Activated T-helper 1 cell treated with anti-CD3 and anti-CD28 coated beads, Interleukin-12 subunit alpha, Interleukin-12 subunit beta, Interleukin-2, Interleukin-4 antibody, amounts not matched to agents 30 ng/mL and 10 ng/mL and 1 ng/mL, durations not matched to agents 14 hours and 24 hours and 36 hours (primary cell): ENCODE measurements around the gene CLIC1. TPM values are rescaled to one million over a fixed set of nuclear protein-coding genes. Genes with fewer than 3 reads are reported as not detected.

Experiments
- DNase-seq: peaks from one replicate; pipeline ENCODE4 v3.0.0; 2021; ENCODE audit warnings: low spot score
- H3K27ac Mint-ChIP-seq: one replicate; pipeline ENCODE4 v1.8.0; 2021; ENCODE audit warnings: mild to moderate bottlenecking, mixed read lengths
- H3K27me3 Mint-ChIP-seq: one replicate; pipeline ENCODE4 v1.8.0; 2022; ENCODE audit warnings: mild to moderate bottlenecking, moderate library complexity, mixed read lengths; ENCODE audit not compliant: insufficient read depth
- H3K36me3 Mint-ChIP-seq: one replicate; pipeline ENCODE4 v1.8.0; 2021; ENCODE audit warnings: low read depth, mixed read lengths
- H3K4me1 Mint-ChIP-seq: one replicate; pipeline ENCODE4 v1.8.0; 2021; ENCODE audit warnings: low read depth, mixed read lengths
- H3K4me3 Mint-ChIP-seq: one replicate; pipeline ENCODE4 v1.8.0; 2021; ENCODE audit warnings: mild to moderate bottlenecking, moderate library complexity, mixed read lengths
- H3K9me3 Mint-ChIP-seq: one replicate; pipeline ENCODE4 v1.8.0; 2021; ENCODE audit warnings: mixed read lengths
- intact Hi-C: fragments of 100-400 bp; cut with micrococcal nuclease; formaldehyde crosslinking; loops from one replicate; pipeline ENCODE4 v1.15.1; 2024
- total RNA-seq: library from RNA; stranded (reverse); gene quantifications from 2 replicates; pipeline ENCODE4 v1.2.3, GENCODE V29; 2022

The CLIC1 gene
- total RNA-seq, 1 donor from 2014 or later, result 399 TPM

DNA sequence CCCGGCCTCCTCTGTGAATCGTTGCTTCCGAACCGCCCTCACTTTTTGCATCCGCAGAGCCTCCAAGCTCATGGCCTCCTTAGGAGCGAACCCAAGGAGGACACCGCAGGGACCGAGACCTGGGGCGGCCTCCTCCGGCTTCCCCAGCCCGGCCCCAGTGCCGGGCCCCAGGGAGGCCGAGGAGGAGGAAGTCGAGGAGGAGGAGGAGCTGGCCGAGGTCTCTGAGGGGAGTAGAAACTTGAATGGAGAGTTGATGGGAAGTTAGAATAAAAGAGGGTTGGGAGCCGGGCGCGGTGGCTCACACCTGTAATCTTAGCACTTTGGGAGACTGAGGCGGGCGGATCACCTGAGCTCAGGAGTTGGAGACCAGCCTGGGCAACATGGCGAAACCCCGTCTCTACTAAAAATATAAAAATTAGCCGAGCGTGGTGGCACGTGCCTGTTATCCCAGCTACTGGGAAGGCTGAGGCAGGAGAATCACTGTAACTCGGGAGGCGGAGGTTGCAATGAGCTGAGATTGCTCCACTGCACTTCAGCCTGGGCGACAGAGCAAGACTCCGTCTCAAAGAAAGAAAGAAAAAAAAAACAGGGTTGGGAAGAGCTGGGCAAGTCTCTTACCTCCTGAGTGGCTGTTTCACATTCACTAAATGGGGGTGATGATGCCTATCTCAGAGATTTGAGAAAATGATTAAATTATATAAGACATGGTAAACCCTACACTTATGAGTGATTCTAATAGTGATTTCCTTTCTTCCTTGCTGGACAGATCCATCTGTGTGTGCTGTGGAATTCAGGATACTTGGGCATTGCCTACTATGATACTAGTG lies 4.3 kb upstream of the CLIC1 start:
- intact Hi-C loops, result no loop called here
- H3K27me3 Mint-ChIP-seq, result peaks cover 3% of the 10 kb centered on the region
- peak overlapping the region; percentile 90 for H3K4me3 Mint-ChIP-seq
- H3K9me3 Mint-ChIP-seq, result no peaks in the 10 kb centered on the region
- H3K4me1 Mint-ChIP-seq, result peaks cover 61% of the 10 kb centered on the region
- peak overlapping the region; percentile 99 for H3K27ac Mint-ChIP-seq
- DNase-seq, result no peak
- H3K36me3 Mint-ChIP-seq, result peaks cover 30% of the 10 kb centered on the region

DNA sequence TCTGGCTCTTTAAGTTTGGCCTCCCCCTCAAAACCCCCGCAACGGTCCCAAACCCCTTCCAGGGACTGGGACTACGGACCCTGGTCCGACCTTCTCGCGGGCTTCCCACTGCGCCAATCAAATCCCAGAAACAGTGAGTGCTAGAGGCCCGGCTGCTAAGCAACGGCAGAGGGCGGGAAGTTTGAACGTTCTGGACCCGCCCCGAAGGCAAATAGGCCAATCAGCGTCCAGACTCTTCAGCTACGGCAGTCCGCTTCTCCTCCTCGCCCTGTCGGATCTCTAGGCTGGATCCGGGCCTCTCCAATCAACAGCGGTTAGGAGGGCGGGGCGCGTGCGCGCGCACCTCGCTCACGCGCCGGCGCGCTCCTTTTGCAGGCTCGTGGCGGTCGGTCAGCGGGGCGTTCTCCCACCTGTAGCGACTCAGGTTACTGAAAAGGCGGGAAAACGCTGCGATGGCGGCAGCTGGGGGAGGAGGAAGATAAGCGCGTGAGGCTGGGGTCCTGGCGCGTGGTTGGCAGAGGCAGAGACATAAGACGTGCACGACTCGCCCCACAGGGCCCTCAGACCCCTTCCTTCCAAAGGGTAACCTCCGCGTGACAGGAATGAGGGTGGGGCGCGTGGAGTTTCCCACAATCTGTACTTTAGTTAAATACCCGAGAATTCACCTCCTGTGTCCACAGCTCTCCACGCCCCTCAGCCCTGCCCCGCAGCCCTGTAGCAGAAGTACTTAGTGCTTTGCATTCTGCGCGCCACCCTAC lies 3.5 kb upstream of the CLIC1 start, which contains the start of gene MSH5:
Gene MSH5, plus strand, starts transcription at position 367 of the 758 bp plus-strand sequence. CDS start 462 bp downstream, outside the sequence.
- peaks cover 64% of the 10 kb centered on the region for H3K4me1 Mint-ChIP-seq
- peaks cover 3% of the 10 kb centered on the region for H3K27me3 Mint-ChIP-seq
- peak; percentile 97 for DNase-seq
- peak within 1 kb of the TSS; percentile 98 for H3K4me3 Mint-ChIP-seq
- intact Hi-C loops, result loop anchor here (1.0 to 5.0 kb wide), 9 partner anchors 55 to 438 kb away; partner anchors contain the start of genes ATP6V1G2, HSPA1B, LTA and NFKBIL1
- H3K27ac Mint-ChIP-seq, result peak within 1 kb of the TSS; percentile 99
- no peaks in the 10 kb centered on the region for H3K9me3 Mint-ChIP-seq
- H3K36me3 Mint-ChIP-seq, result peaks cover 31% of the 10 kb centered on the region

DNA sequence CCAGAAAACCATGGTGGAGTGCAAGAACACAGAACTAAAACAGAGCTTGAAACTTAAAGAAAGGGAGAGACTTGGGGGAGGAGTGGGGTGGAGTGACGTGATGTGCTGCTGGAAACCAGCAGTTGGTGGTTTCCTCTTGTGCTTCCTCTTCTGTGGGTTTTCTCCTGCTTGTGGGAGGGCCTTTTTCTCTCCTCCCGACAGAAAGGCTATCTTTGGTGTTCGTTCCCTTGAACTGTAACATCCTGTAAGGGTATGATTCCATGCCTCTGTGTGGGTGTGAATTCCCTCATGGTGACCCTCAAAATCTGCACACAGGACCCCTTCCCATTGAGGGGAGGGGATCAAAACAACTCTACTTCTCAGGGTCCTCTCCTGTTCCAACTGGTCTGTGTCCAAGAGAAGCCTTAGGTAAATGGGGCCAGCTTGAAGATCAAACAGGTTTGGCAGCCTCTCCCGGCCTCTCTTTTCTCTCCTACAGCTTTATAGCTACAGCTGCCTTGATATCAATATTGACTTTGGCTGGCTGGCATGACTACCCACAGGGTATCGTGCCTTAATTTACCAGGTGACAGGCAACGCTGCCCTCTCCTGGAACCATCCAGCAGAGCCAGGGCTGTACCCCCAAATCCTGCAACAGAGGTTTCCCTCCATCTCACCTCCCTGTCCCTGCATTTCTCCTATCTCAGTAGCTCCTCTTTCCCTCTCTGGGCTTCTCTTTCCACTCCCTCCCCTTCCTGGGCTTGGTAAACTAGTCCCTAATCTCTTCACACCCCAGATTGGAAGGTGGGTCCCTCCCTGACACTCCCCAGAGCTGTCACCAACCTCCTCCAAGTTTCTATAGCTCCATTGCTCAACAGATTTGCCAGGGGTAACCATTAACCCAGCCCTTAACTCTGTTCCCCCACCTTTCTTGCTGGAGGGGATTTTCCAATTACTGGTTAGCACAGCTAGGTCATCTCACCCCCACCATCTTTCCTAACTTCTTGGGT lies 2.0 kb upstream of the CLIC1 start:
- H3K27ac Mint-ChIP-seq, result peak overlapping the region; percentile 99
- H3K4me3 Mint-ChIP-seq, result peak overlapping the region; percentile 98
- no peaks in the 10 kb centered on the region for H3K9me3 Mint-ChIP-seq
- peaks cover 3% of the 10 kb centered on the region for H3K27me3 Mint-ChIP-seq
- peaks cover 41% of the 10 kb centered on the region for H3K36me3 Mint-ChIP-seq
- H3K4me1 Mint-ChIP-seq, result peaks cover 73% of the 10 kb centered on the region
- peak; percentile 70 for DNase-seq
- intact Hi-C loops, result loop anchor here (1.0 to 5.0 kb wide), 6 partner anchors 9 to 191 kb away; partner anchors contain the start of genes ATP6V1G2, DDAH2, HSPA1B and LTA

DNA sequence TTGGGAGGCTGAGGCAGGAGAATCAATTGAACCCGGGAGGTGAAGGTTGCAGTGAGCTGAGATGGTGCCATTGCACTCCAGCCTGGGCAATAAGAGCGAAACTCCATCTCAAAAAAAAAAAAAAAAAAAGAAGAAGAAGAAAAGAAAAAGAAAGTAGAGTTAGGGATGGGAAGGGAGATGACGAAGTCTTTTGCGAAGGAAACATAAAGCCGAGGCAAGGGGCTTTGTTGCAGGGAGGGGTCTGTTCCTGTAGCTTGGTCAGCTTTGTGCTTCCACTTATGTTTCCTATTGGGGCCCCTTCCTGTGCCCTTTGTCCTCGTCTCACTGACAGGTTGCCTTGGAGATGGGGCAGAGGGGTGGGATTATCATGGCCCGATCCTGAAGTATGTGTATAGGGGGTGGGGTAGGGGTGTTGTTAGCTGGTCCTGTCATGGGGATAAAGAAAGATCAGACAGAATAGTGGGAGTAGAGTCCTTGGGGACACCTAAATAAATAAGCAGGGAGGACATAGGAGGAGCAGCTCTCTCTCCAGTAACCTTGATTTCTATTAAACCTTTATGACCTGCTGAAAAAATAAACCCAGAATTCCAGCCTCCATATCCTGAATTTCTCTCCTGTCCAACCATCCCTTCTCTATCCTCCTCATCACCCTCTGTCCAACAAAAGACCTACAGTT lies 1.1 kb upstream of the CLIC1 start:
- Mint-ChIP-seq H3K9me3 (no peaks in the 10 kb centered on the region), H3K36me3 (peaks cover 36% of the 10 kb centered on the region), H3K27ac (peak overlapping the region; percentile 99), H3K27me3 (peaks cover 3% of the 10 kb centered on the region), H3K4me3 (peak overlapping the region; percentile 98), H3K4me1 (peaks cover 66% of the 10 kb centered on the region)
- DNase-seq, result no peak
- intact Hi-C loops, result loop anchor here (5.0 kb wide), 1 partner anchor 165 kb away; the partner anchor contains the start of gene LTA

DNA sequence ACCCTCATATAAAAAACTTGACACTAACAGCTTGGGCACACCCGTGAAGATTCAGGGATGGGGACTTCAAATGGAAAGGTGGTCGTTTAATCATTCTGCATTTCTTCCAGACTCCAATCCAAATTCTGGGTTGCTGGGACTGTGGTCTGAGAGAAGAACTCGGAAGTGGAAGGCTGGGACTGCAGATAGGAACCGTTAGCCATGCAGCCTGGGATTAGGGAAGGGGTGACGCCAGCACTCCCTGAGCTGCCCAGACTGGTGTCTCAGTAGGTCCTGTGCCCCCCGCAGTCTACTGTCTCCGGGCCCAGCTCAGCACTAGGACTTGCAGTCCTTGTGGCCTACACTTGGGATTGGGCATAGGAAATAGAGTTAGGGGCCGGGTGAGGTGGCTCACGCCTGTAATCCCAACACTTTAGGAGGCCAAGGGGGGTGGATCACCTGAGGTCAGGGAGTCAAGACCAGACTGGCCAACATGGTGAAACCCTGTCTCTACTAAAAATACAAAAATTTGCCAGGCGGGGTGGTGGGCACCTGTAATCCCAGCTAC lies 511 bp upstream of the CLIC1 start:
- intact Hi-C loops, result loop anchor here (1.0 to 5.0 kb wide), 3 partner anchors 34 to 165 kb away; partner anchors contain the start of genes ABHD16A, LSM2 and LTA
- Mint-ChIP-seq H3K27me3 (peaks cover 3% of the 10 kb centered on the region), H3K4me3 (peak overlapping the region; percentile 98), H3K27ac (peak overlapping the region; percentile 99), H3K36me3 (peaks cover 35% of the 10 kb centered on the region), H3K9me3 (no peaks in the 10 kb centered on the region), H3K4me1 (peaks cover 66% of the 10 kb centered on the region)
- no peak for DNase-seq

DNA sequence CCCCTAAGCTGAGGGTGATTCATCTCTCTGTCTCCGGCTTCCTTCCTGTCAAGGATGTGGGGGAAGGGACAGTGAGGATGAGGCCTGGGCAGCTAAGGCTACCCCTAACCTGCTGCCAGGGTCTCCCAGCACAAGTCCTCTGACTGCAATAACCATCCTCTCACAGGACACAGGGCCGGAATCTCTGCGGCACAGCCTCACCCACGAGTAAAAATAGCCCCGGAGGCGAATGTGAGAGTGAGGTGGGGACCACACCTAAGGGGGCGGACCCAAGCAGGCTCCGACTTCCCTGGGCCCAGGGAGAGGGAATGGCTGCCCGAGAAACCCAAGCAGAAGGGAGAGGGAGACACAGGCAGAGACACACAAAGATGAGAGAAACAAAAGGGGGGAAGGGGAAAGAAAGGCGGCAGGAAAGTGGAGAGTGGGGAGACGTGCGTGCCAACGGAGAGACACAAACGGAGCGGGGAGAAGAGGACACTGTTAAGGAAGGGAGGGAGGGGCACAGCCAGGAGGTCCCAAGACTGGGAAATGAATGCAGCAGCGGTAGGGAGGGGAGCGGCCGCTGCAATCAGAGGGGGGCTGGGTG lies 1.4 kb downstream of the CLIC1 start:
- Mint-ChIP-seq H3K9me3 (no peaks in the 10 kb centered on the region), H3K27ac (peak overlapping the region; percentile 99), H3K4me3 (peak overlapping the region; percentile 98), H3K27me3 (peaks cover 3% of the 10 kb centered on the region), H3K4me1 (peaks cover 59% of the 10 kb centered on the region), H3K36me3 (peaks cover 41% of the 10 kb centered on the region)
- intact Hi-C loops, result loop anchor here (5.0 kb wide), 1 partner anchor 163 kb away; the partner anchor contains the start of gene LTA
- DNase-seq, result peak; percentile 56

DNA sequence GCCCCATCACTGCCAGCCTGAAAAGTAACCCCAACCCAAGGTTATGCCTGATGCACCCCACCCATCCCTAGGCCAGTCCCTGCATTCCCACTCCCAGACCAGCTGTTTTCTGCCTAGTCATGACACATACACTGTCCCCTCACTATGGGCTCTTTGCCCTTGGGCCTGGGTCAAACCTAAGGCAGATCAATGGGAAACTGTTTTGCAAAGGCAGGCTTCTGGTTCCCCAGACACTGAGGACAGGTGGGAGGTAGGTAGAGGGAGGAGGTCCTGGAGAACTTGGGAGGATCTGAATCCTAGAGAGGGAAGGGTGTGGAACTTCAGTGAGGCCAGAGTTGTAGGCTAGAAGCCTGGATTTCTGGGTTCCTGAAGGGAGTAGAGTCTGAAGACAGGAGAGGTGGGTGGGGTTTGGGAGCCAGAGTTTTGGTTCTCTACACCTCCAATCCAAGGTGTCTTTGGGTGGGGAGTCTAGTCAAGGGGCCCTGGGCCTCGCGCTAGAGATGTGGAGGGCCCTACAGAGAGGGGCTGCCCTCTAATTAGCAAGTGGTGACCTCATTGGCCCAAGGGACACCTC lies 2.0 kb downstream of the CLIC1 start:
- DNase-seq, result no peak
- peaks cover 3% of the 10 kb centered on the region for H3K27me3 Mint-ChIP-seq
- peaks cover 59% of the 10 kb centered on the region for H3K4me1 Mint-ChIP-seq
- intact Hi-C loops, result no loop called here
- no peaks in the 10 kb centered on the region for H3K9me3 Mint-ChIP-seq
- peak overlapping the region; percentile 99 for H3K27ac Mint-ChIP-seq
- H3K4me3 Mint-ChIP-seq, result peak overlapping the region; percentile 98
- H3K36me3 Mint-ChIP-seq, result peaks cover 40% of the 10 kb centered on the region

DNA sequence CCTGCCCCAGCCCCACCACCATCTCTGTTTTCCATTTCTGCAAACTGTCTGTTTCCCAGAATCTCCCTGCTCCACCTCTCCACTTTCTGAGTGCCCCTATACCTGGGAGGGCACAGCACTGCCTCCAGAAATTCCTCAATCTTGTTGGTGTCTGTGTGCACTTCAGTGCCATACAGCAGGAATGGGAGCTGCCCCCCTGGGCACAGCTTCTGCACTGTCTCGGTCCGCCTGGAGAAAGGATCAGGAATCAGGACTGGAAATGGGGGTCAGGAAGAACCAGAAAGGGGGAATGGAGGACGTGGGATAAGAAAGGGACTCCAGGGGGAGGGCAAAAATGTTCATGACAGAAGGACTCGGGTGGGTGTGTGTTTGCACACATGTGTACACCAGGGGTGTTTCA lies 2.6 kb downstream of the CLIC1 start:
- intact Hi-C loops, result no loop called here
- Mint-ChIP-seq H3K4me3 (peak overlapping the region; percentile 98), H3K27me3 (peaks cover 3% of the 10 kb centered on the region), H3K4me1 (peaks cover 57% of the 10 kb centered on the region), H3K27ac (peak overlapping the region; percentile 73), H3K36me3 (peaks cover 40% of the 10 kb centered on the region), H3K9me3 (no peaks in the 10 kb centered on the region)
- DNase-seq, result no peak

DNA sequence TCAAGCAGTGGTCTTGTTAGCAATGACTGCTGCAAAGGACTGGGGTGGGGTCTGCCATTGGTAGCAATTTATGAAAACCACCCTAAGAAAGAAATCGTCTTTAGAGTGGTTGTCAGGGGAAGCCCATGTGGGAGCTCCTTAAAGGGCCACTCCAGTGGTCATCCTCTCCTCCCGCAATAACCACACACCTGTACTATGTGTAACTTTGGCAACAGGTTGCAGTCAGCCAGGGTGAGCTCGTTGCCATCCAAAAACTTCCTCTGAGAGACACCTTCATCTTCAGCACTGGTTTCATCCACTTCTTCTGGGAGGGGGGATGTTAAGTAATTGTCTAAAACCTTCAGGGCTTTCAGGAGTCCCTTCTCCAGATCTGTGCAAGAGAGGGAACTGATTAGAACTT lies 4.3 kb downstream of the CLIC1 start:
- no peak for DNase-seq
- H3K27ac Mint-ChIP-seq, result no peak overlapping the region
- H3K36me3 Mint-ChIP-seq, result peaks cover 40% of the 10 kb centered on the region
- no peaks in the 10 kb centered on the region for H3K9me3 Mint-ChIP-seq
- H3K27me3 Mint-ChIP-seq, result peaks cover 3% of the 10 kb centered on the region
- peaks cover 49% of the 10 kb centered on the region for H3K4me1 Mint-ChIP-seq
- intact Hi-C loops, result no loop called here
- H3K4me3 Mint-ChIP-seq, result no peak overlapping the region

DNA sequence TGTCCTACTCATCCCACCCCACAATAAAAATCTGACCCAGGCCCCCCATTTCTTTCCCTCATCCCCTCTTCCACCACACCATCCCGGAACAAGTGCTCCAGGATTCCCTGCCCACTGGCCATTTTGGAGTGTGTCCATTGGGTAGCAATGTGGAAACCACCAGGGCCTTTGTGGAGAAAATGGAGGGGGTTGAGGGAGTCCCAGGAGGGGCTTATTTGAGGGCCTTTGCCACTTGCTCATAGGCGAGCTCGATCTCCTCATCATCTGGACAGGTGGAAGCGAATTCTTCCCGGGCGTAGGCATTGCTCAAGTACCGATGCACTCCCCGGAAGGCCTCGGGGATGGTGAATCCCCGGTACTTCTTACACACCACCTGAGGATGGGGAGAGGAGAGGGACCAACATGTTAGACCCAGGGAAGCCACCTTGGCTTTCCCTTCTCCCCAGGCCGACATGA lies 5.7 kb downstream of the CLIC1 start:
- Mint-ChIP-seq H3K4me1 (peaks cover 56% of the 10 kb centered on the region), H3K9me3 (no peaks in the 10 kb centered on the region), H3K27me3 (no peaks in the 10 kb centered on the region), H3K27ac (peak overlapping the region; percentile 45), H3K36me3 (peaks cover 37% of the 10 kb centered on the region), H3K4me3 (peak overlapping the region; percentile 95)
- DNase-seq, result no peak
- intact Hi-C loops, result no loop called here
